ENCODE measurements around the gene PPIL6.

PPIL6 gene

GRCh38 chr6:109482905-109483734 is 42.7 kb upstream of the PPIL6 start, which contains the start of gene ZBTB24:
Gene ZBTB24, minus strand, starts transcription at chr6:109483219. Its CDS starts 1,193 bp downstream, at chr6:109482026.
- H2AFZ ChIP-seq (ENCODE audit: low read length) = peak within 1 kb of the TSS; percentile 81
- peak within 1 kb of the TSS; percentile 79 for H3K9ac ChIP-seq (ENCODE audit: low read length)
- DNase-seq = peak; percentile 93
- no peaks in the 10 kb centered on the region for H3K9me3 ChIP-seq (replicated peaks; ENCODE audit: insufficient read depth, low read length)
- H3F3A ChIP-seq (ENCODE audit: insufficient read depth, low read length) = no peaks in the 10 kb centered on the region; the same call in 1 of the 2 replicates
- peaks cover 30% of the 10 kb centered on the region for H3K4me1 ChIP-seq (ENCODE audit: low read length)
- peaks cover 46% of the 10 kb centered on the region for H3K79me2 ChIP-seq (ENCODE audit: low read length)
- H3K4me3 ChIP-seq (ENCODE audit: low read length) = peak within 1 kb of the TSS; percentile 87
- H3K27me3 ChIP-seq (replicated peaks; ENCODE audit: insufficient read depth, low read length) = no peaks in the 10 kb centered on the region
- no peaks in the 10 kb centered on the region for H4K20me1 ChIP-seq (ENCODE audit: insufficient read depth, low read length)
- H3K4me2 ChIP-seq (ENCODE audit: low read depth, low read length) = peak within 1 kb of the TSS; percentile 82
- H3K9me2 ChIP-seq (replicated peaks; ENCODE audit: insufficient read depth, low read length) = no peaks in the 10 kb centered on the region
- H3K27ac ChIP-seq (ENCODE audit: low read length) = peak within 1 kb of the TSS; percentile 41; the same call in 1 of the 2 replicates
- H3K36me3 ChIP-seq (replicated peaks; ENCODE audit: insufficient read depth, low read length) = peaks cover 12% of the 10 kb centered on the region; the same call in 1 of the 2 replicates
- TF ChIP-seq EZH2phosphoT487 (IDR thresholded peaks at IDR 0.05; ENCODE audit: low read length) (no peak), EZH2 (optimal IDR thresholded peaks at IDR 0.05; ENCODE audit: low read depth, low read length) (no peak), CTCF (IDR thresholded peaks at IDR 0.05; ENCODE audit: low read length) (no peak)

- 0 out of 2 replicates have a peak overlapping the region, but pooled peaks have one; percentile 13 for H3K4me3 ChIP-seq (ENCODE audit: low read length)
- no peak for TF ChIP-seq EZH2phosphoT487 (IDR thresholded peaks at IDR 0.05; ENCODE audit: low read length)
- TF ChIP-seq EZH2 (optimal IDR thresholded peaks at IDR 0.05; ENCODE audit: low read depth, low read length) = no peak
- no peak for TF ChIP-seq CTCF (IDR thresholded peaks at IDR 0.05; ENCODE audit: low read length)
- H2AFZ ChIP-seq (ENCODE audit: low read length) = no peak overlapping the region
- H3K4me1 ChIP-seq (ENCODE audit: low read length) = peaks cover 32% of the 10 kb centered on the region
- peaks cover 67% of the 10 kb centered on the region for H3K79me2 ChIP-seq (ENCODE audit: low read length)
- H3K27ac ChIP-seq (ENCODE audit: low read length) = no peak overlapping the region
- H3K27me3 ChIP-seq (replicated peaks; ENCODE audit: insufficient read depth, low read length) = no peaks in the 10 kb centered on the region
- peaks cover 12% of the 10 kb centered on the region; the same call in 1 of the 2 replicates for H3K36me3 ChIP-seq (replicated peaks; ENCODE audit: insufficient read depth, low read length)
- H3F3A ChIP-seq (ENCODE audit: insufficient read depth, low read length) = no peaks in the 10 kb centered on the region; the same call in 1 of the 2 replicates
- no peaks in the 10 kb centered on the region for H4K20me1 ChIP-seq (ENCODE audit: insufficient read depth, low read length)
- DNase-seq = no peak
- no peak overlapping the region for H3K9ac ChIP-seq (ENCODE audit: low read length)
- H3K4me2 ChIP-seq (ENCODE audit: low read depth, low read length) = peak overlapping the region; percentile 82
- no peaks in the 10 kb centered on the region for H3K9me2 ChIP-seq (replicated peaks; ENCODE audit: insufficient read depth, low read length)
- H3K9me3 ChIP-seq (replicated peaks; ENCODE audit: insufficient read depth, low read length) = no peaks in the 10 kb centered on the region
These were observed 40.6 kb upstream of the PPIL6 start for GRCh38 chr6:109480993-109481480.

GRCh38 chr6:109478841-109479624 is 38.6 kb upstream of the PPIL6 start:
- Histone ChIP-seq H3K4me2 (ENCODE audit: low read depth, low read length) (peak overlapping the region; percentile 89), H3K36me3 (replicated peaks; ENCODE audit: insufficient read depth, low read length) (peaks cover 12% of the 10 kb centered on the region; the same call in 1 of the 2 replicates), H3K79me2 (ENCODE audit: low read length) (peaks cover 79% of the 10 kb centered on the region), H3K4me3 (ENCODE audit: low read length) (peak overlapping the region; percentile 47), H3K27ac (ENCODE audit: low read length) (peak overlapping the region; percentile 47; the same call in 1 of the 2 replicates), H3K9me2 (replicated peaks; ENCODE audit: insufficient read depth, low read length) (no peaks in the 10 kb centered on the region), H2AFZ (ENCODE audit: low read length) (no peak overlapping the region), H3K27me3 (replicated peaks; ENCODE audit: insufficient read depth, low read length) (no peaks in the 10 kb centered on the region), H3K9me3 (replicated peaks; ENCODE audit: insufficient read depth, low read length) (no peaks in the 10 kb centered on the region), H3K9ac (ENCODE audit: low read length) (peak overlapping the region; percentile 27; the same call in 1 of the 2 replicates), H4K20me1 (ENCODE audit: insufficient read depth, low read length) (no peaks in the 10 kb centered on the region), H3K4me1 (ENCODE audit: low read length) (peaks cover 32% of the 10 kb centered on the region), H3F3A (ENCODE audit: insufficient read depth, low read length) (no peaks in the 10 kb centered on the region; the same call in 1 of the 2 replicates)
- no peak for TF ChIP-seq CTCF (IDR thresholded peaks at IDR 0.05; ENCODE audit: low read length)
- no peak for TF ChIP-seq EZH2 (optimal IDR thresholded peaks at IDR 0.05; ENCODE audit: low read depth, low read length)
- no peak for DNase-seq

Measured in MM.1S (cell line).